DND-41 (cell line): ENCODE data around the gene FAM53A.

Experiments used
- ATAC-seq: fragments of 200-7000 bp; cut with Tn5 transposase; 3 replicates; pipeline ENCODE4 v1.9.1; 2021; ENCODE audit warnings: low read depth; ENCODE audit not compliant: insufficient read depth
- DNase-seq: peaks from one replicate; pipeline ENCODE4 v3.0.0-alpha.2; 2020
- H2AFZ ChIP-seq: 2 replicates; pipeline ENCODE4 v1.6.0; 2012; ENCODE audit warnings: low read depth, low read length
- H3K27ac ChIP-seq: 2 replicates; pipeline ENCODE4 v1.5.1; 2012; ENCODE audit warnings: low read length, inconsistent platforms
- H3K27me3 ChIP-seq: fragments of 200-600 bp; sonication (generic); 2 replicates; pipeline ENCODE4 v1.6.0; 2012; ENCODE audit warnings: low read length, mild to moderate bottlenecking, inconsistent platforms; ENCODE audit not compliant: insufficient read depth, poor library complexity
- H3K36me3 ChIP-seq: 2 replicates; pipeline ENCODE4 v1.5.1; 2012; ENCODE audit warnings: low read length, inconsistent platforms; ENCODE audit not compliant: insufficient read depth
- H3K4me1 ChIP-seq: 2 replicates; pipeline ENCODE4 v1.5.1; 2012; ENCODE audit warnings: mild to moderate bottlenecking, low read length; ENCODE audit not compliant: insufficient read depth
- H3K4me2 ChIP-seq: 2 replicates; pipeline ENCODE4 v1.6.0; 2012; ENCODE audit warnings: mild to moderate bottlenecking, moderate library complexity, low read length, inconsistent platforms; ENCODE audit not compliant: insufficient read depth
- H3K4me3 ChIP-seq, 2 experiments: fragments of 200-600 bp in 1 of 2; shearing (Covaris generic) in 1 of 2; 2 replicates each; pipeline ENCODE4 v1.5.1; 2012 to 2016; ENCODE audit warnings: inconsistent platforms in 2 of 2, low read length in 2 of 2, mild to moderate bottlenecking in 2 of 2, low read depth in 1 of 2, moderate library complexity in 1 of 2
- H3K79me2 ChIP-seq: 2 replicates; pipeline ENCODE4 v1.6.0; 2012; ENCODE audit warnings: low read length, inconsistent platforms; ENCODE audit not compliant: insufficient read depth
- H3K9ac ChIP-seq: 2 replicates; pipeline ENCODE4 v1.6.0; 2012; ENCODE audit warnings: low read depth, mild to moderate bottlenecking, inconsistent platforms, low read length, moderate library complexity
- H3K9me3 ChIP-seq: 2 replicates; pipeline ENCODE4 v1.5.1; 2012; ENCODE audit warnings: low read length, moderate library complexity, mild to moderate bottlenecking, inconsistent platforms; ENCODE audit not compliant: insufficient read depth, severe bottlenecking
- H4K20me1 ChIP-seq: 2 replicates; pipeline ENCODE4 v1.6.0; 2012; ENCODE audit warnings: low read length; ENCODE audit not compliant: insufficient read depth
- EZH2 ChIP-seq: IDR thresholded peaks from 3 replicates; pipeline ENCODE4 v1.6.1; 2012; ENCODE audit warnings: borderline replicate concordance, low read depth, mild to moderate bottlenecking, moderate library complexity, low read length, inconsistent platforms; ENCODE audit not compliant: severe bottlenecking
- TF ChIP-seq, protein P1 (sequence below): IDR thresholded peaks from 2 replicates; pipeline ENCODE4 v1.5.1; 2012; ENCODE audit warnings: borderline replicate concordance, low read length, moderate library complexity, mild to moderate bottlenecking; ENCODE audit not compliant: poor library complexity, severe bottlenecking; ENCODE audit errors: extremely low read depth

The FAM53A gene

DNA sequence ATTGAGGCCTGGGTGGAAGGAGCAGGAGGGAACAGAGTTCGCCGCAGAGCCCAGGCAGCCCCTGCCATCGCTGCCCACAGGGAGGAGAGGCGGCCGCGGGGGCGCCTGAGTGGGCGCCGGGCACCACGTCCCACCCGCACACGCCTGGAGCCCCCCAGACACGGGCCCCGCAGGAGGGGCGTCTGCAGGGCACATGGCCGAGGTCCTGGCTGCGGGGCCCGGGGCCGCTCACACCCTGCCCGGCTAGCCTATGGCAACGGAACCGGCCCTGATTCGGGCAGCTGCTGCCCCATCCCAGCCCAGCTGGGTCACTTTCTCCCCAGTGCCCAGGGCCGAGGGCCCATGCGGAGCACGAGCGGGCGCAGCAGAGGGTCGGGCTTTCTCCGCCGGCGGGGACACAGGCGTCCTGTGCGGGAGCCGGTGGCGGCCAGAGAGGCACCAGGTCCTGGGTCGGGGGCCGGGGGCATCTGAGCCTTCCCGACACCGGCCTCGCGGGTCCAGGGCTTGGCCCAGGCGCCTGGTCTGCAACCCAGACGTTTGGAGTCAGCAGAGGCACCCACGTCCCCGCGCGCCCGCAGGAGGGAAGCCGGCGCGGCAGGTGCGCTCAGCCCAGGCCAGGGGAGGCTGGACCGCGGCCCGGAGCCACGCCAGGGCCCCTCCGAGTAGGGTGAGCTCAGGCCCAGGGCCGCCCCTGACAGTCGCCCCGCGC lies 91.2 kb downstream of the FAM53A start:
- H4K20me1 ChIP-seq, result no peaks in the 10 kb centered on the region
- DNase-seq (no peak), ATAC-seq (no peak)
- H3K27ac ChIP-seq, result no peak overlapping the region
- no peaks in the 10 kb centered on the region for H3K4me1 ChIP-seq
- H3K27me3 ChIP-seq, result no peaks in the 10 kb centered on the region
- H3K79me2 ChIP-seq, result no peaks in the 10 kb centered on the region
- H3K36me3 ChIP-seq, result no peaks in the 10 kb centered on the region
- H2AFZ ChIP-seq, result no peak overlapping the region
- no peak overlapping the region for H3K9ac ChIP-seq
- peaks cover 14% of the 10 kb centered on the region for H3K9me3 ChIP-seq
- TF ChIP-seq, protein P1, sequence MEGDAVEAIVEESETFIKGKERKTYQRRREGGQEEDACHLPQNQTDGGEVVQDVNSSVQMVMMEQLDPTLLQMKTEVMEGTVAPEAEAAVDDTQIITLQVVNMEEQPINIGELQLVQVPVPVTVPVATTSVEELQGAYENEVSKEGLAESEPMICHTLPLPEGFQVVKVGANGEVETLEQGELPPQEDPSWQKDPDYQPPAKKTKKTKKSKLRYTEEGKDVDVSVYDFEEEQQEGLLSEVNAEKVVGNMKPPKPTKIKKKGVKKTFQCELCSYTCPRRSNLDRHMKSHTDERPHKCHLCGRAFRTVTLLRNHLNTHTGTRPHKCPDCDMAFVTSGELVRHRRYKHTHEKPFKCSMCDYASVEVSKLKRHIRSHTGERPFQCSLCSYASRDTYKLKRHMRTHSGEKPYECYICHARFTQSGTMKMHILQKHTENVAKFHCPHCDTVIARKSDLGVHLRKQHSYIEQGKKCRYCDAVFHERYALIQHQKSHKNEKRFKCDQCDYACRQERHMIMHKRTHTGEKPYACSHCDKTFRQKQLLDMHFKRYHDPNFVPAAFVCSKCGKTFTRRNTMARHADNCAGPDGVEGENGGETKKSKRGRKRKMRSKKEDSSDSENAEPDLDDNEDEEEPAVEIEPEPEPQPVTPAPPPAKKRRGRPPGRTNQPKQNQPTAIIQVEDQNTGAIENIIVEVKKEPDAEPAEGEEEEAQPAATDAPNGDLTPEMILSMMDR, result no peak
- no peak for TF ChIP-seq EZH2
- H3K4me3 ChIP-seq, result no peak overlapping the region
- H3K4me2 ChIP-seq, result no peak overlapping the region

DNA sequence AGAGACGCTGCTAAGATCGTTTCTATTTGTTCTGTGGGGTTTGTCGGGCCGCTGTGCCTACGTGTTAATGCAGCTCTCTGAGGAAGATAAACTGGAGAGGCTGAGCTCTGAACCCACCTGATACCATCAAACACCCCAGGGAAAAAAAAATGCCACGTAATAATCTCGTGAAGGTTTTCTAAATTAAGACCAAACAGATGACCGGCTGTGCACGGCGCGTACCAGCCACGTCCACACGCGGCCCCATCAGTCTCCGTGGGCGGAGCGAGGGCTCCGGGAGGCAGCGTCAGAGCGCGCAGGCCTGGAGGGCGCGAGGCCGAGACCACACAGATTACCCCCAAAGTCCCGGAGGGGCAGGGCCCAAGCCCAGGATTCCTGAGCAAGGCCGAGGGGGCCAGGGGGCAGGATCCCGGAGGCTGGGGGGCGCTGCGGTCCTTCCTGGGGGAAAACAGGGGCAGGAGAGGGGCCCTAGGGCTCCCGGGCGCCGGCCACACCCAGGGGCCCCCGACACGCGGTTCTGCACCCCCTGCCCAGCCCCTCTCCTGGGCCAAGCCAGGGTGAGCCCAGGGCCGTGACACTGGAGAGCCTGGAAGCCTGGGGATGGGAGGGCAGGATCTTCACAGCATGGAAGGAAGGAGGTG lies 91.9 kb downstream of the FAM53A start:
- peaks cover 14% of the 10 kb centered on the region for H3K9me3 ChIP-seq
- no peak for ATAC-seq
- no peak for TF ChIP-seq EZH2
- TF ChIP-seq, protein P1, result no peak

DNA sequence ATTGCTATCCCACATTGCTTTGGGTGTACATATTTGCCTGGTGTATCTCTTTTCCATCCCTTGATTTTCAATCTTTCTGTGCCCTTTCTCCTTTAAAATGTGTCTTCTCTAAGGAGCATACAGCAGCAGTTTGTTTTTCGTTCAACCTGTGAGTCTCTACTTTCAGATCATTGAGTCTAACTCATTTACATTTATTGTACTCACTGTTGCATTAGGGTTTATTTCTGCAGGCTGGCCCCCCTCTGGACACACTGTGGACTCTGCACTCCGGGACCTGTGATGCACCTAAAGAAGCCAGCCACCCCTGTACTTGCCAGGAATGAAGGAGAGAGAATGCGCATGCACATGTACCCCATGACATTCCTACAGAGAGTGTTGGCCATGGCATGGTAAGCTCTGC lies 93.0 kb downstream of the FAM53A start:
- Histone ChIP-seq H3K36me3 (no peaks in the 10 kb centered on the region), H4K20me1 (no peaks in the 10 kb centered on the region), H3K27ac (no peak overlapping the region), H3K4me1 (no peaks in the 10 kb centered on the region), H2AFZ (no peak overlapping the region), H3K27me3 (no peaks in the 10 kb centered on the region), H3K4me3 (no peak overlapping the region), H3K79me2 (no peaks in the 10 kb centered on the region), H3K9me3 (peaks cover 14% of the 10 kb centered on the region), H3K4me2 (no peak overlapping the region), H3K9ac (no peak overlapping the region)
- no peak for TF ChIP-seq EZH2
- TF ChIP-seq, protein P1, result no peak
- no peak for ATAC-seq
- DNase-seq, result no peak

More for the DNA sequence above, 91.9 kb downstream of the FAM53A start:
- H3K27ac ChIP-seq, result no peak overlapping the region
- H3K4me2 ChIP-seq, result no peak overlapping the region
- no peak for DNase-seq
- no peaks in the 10 kb centered on the region for H3K79me2 ChIP-seq
- H2AFZ ChIP-seq, result no peak overlapping the region
- H3K27me3 ChIP-seq, result no peaks in the 10 kb centered on the region
- no peaks in the 10 kb centered on the region for H3K36me3 ChIP-seq
- H4K20me1 ChIP-seq, result no peaks in the 10 kb centered on the region
- no peak overlapping the region for H3K4me3 ChIP-seq
- no peaks in the 10 kb centered on the region for H3K4me1 ChIP-seq
- H3K9ac ChIP-seq, result no peak overlapping the region
